K562 (cell line): ENCODE measurements around the gene HMGCL. TPM values are rescaled to one million over a fixed set of nuclear protein-coding genes. Genes with fewer than 3 reads are reported as not detected.

Source experiments
- ATAC-seq: fragments of 200-7000 bp; cut with Tn5 transposase; 3 replicates; pipeline ENCODE4 v1.9.1; 2020; ENCODE audit warnings: moderate library complexity
- BruUV-seq: library from RNA; stranded (reverse); fragments of 400-500 nt; replicated peaks from 2 replicates; lab custom pipeline; 2021; lab: Mats Ljungman, UMichigan
- CTCF ChIA-PET: fragments of 300-600 bp; formaldehyde crosslinking; extraction: SDS; loops from one replicate; lab custom pipeline; 2021; ENCODE audit warnings: low intra/inter-chr PET ratio; lab: Yijun Ruan, JAX
- POLR2A ChIA-PET: fragments of 300-600, 350-650 bp; sonication (Branson Sonifier 250); formaldehyde crosslinking; extraction: SDS; loops from one replicate; lab custom pipeline; 2021; ENCODE audit warnings: antibody characterized with exemption, inconsistent platforms; lab: Yijun Ruan, JAX
- DNase-seq, 4 experiments: peaks; one replicate each; pipeline versions ENCODE4 v3.0.0 to v3.0.0-alpha.2; 2011 to 2018; ENCODE audit warnings: low spot score in 3 of 4, mixed read lengths in 3 of 4; ENCODE audit errors: extremely low read depth in 1 of 4
- FAIRE-seq: peaks from 2 replicates; lab custom pipeline; 2011; peaks lifted over from hg19 to GRCh38; lab: Jason Lieb, UNC
- H2AFZ ChIP-seq: 2 replicates; pipeline ENCODE4 v1.6.0; 2011; ENCODE audit warnings: low read depth, low read length, control low read depth, inconsistent platforms
- H3K27ac ChIP-seq: fragments of 200-600 bp; 3 replicates; pipeline ENCODE4 v1.8.0; 2011; ENCODE audit warnings: low read depth, mild to moderate bottlenecking, control low read depth, inconsistent platforms, low read length, moderate library complexity, mixed read lengths; ENCODE audit errors: extremely low read depth
- H3K27me3 ChIP-seq, 2 experiments: fragments of 300-600 bp in 1 of 2; 2 replicates in 1 of 2; 3 replicates in 1 of 2; pipeline versions ENCODE4 v1.6.0 to v1.8.0; 2011; ENCODE audit warnings: inconsistent platforms in 2 of 2, low read length in 2 of 2, mild to moderate bottlenecking in 1 of 2, mixed read lengths in 1 of 2, moderate library complexity in 1 of 2; ENCODE audit not compliant: control insufficient read depth in 2 of 2, insufficient read depth in 2 of 2
- H3K36me3 ChIP-seq: fragments of 300-600 bp; 3 replicates; pipeline ENCODE4 v1.8.0; 2011; ENCODE audit warnings: mild to moderate bottlenecking, low read length, inconsistent platforms; ENCODE audit not compliant: control insufficient read depth, insufficient read depth
- H3K4me1 ChIP-seq, 2 experiments: fragments of 200-600 bp in 1 of 2; replicated peaks in 1 of 2; 2 replicates in 1 of 2; 3 replicates in 1 of 2; pipeline versions ENCODE4 v1.5.1 to v1.8.0; 2011; ENCODE audit warnings: inconsistent platforms in 2 of 2, low read length in 2 of 2, mild to moderate bottlenecking in 1 of 2, mixed read lengths in 1 of 2, moderate library complexity in 1 of 2; ENCODE audit not compliant: control insufficient read depth in 2 of 2, insufficient read depth in 2 of 2
- H3K4me2 ChIP-seq: 2 replicates; pipeline ENCODE4 v1.6.1; 2011; ENCODE audit warnings: low read length, control low read depth, inconsistent platforms, mixed read lengths; ENCODE audit not compliant: insufficient read depth
- H3K4me3 ChIP-seq: fragments of 200-600 bp; sonication (generic), shearing (Covaris generic); 2 replicates; pipeline ENCODE4 v1.5.1; 2016; ENCODE audit warnings: control low read depth, inconsistent platforms
- H3K79me2 ChIP-seq: fragments of 200-600 bp; 3 replicates; pipeline ENCODE4 v1.8.0; 2011; ENCODE audit warnings: low read length, inconsistent platforms; ENCODE audit not compliant: control insufficient read depth, insufficient read depth
- H3K9ac ChIP-seq, 2 experiments: 2 replicates each; pipeline versions ENCODE4 v1.6.0 to v1.6.1; 2011; ENCODE audit warnings: low read depth in 2 of 2, low read length in 2 of 2, control low read depth in 1 of 2, inconsistent platforms in 1 of 2, mild to moderate bottlenecking in 1 of 2, mixed read lengths in 1 of 2; ENCODE audit not compliant: insufficient read depth in 1 of 2
- H3K9me1 ChIP-seq: one replicate; pipeline ENCODE4 v1.6.0; 2011; ENCODE audit warnings: inconsistent platforms, mild to moderate bottlenecking, low read length, moderate library complexity; ENCODE audit not compliant: control insufficient read depth, insufficient read depth
- H3K9me3 ChIP-seq: replicated peaks from 2 replicates; pipeline ENCODE4 v1.5.1; 2011; ENCODE audit warnings: low read depth, low read length, inconsistent platforms; ENCODE audit not compliant: control insufficient read depth, insufficient read depth
- H4K20me1 ChIP-seq: replicated peaks from 2 replicates; pipeline ENCODE4 v1.6.1; 2011; ENCODE audit warnings: low read length, inconsistent platforms, mixed read lengths; ENCODE audit not compliant: control insufficient read depth, insufficient read depth
- CEBPB ChIP-seq: fragments of 450-650 bp; IDR thresholded peaks from 2 replicates; pipeline ENCODE4 v1.6.1; 2016; ENCODE audit warnings: missing genetic modification characterization, missing compliant biosample characterization
- ELF4 ChIP-seq: fragments of 450-650 bp; formaldehyde crosslinking; IDR thresholded peaks from 2 replicates; pipeline ENCODE4 v1.4.0; 2022; ENCODE audit warnings: missing genetic modification characterization
- GABPB1 ChIP-seq: sonication (generic); formaldehyde crosslinking; IDR thresholded peaks from 2 replicates; pipeline ENCODE4 v1.8.0; 2022; ENCODE audit warnings: mild to moderate bottlenecking, missing genetic modification reagents
- MTA1 ChIP-seq: fragments of 450-650 bp; IDR thresholded peaks from 2 replicates; pipeline ENCODE4 v1.6.1; 2017; ENCODE audit warnings: borderline replicate concordance
- POLR2G ChIP-seq: fragments of 200-400 bp; formaldehyde crosslinking; IDR thresholded peaks from 2 replicates; pipeline ENCODE4 v1.6.1; 2017; ENCODE audit warnings: low read depth, mild to moderate bottlenecking, antibody characterized with exemption, low read length, moderate library complexity
- RAD21 ChIP-seq, 2 experiments: fragments of 250-450 bp in 1 of 2; fragments of 450-650 bp in 1 of 2; sonication (Bioruptor Pico) in 1 of 2; formaldehyde crosslinking in 1 of 2; IDR thresholded peaks in 1 of 2; conservative IDR thresholded peaks in 1 of 2; 2 replicates each; pipeline versions ENCODE4 v1.4.0 to v1.8.0; 2020 to 2022; ENCODE audit warnings: mild to moderate bottlenecking in 2 of 2, moderate library complexity in 1 of 2
- RB1 ChIP-seq: fragments of 450-650 bp; IDR thresholded peaks from 2 replicates; pipeline ENCODE4 v1.6.1; 2017; ENCODE audit warnings: low read depth, mild to moderate bottlenecking
- SP2 ChIP-seq: IDR thresholded peaks from 2 replicates; pipeline ENCODE4 v1.6.1; 2011; ENCODE audit warnings: mild to moderate bottlenecking, low read depth, low read length, moderate library complexity; ENCODE audit not compliant: poor library complexity, severe bottlenecking; ENCODE audit errors: extremely low read depth
- TEAD1 ChIP-seq, 2 experiments: fragments of 450-650 bp in 1 of 2; sonication (generic) in 1 of 2; formaldehyde crosslinking; IDR thresholded peaks; 2 replicates each; pipeline versions ENCODE4 v1.4.0 to v1.8.0; 2020 to 2022; ENCODE audit warnings: mild to moderate bottlenecking in 2 of 2, missing genetic modification reagents in 1 of 2
- ZNF140 ChIP-seq: fragments of 250-450 bp; sonication (Bioruptor Pico); IDR thresholded peaks from 2 replicates; pipeline ENCODE4 v1.8.0; 2021; ENCODE audit warnings: moderate library complexity, mild to moderate bottlenecking, inconsistent platforms
- ZNF57 ChIP-seq: fragments of 450-650 bp; formaldehyde crosslinking; IDR thresholded peaks from 2 replicates; pipeline ENCODE4 v1.4.0; 2020; ENCODE audit warnings: mild to moderate bottlenecking, moderate library complexity
- WGBS: fragments of 100-300 bp; shearing (Covaris generic); methylation state at CpG from one replicate; pipeline ENCODE4 v1.1.6; 2016; ENCODE audit warnings: low coverage, mixed read lengths; ENCODE audit not compliant: insufficient coverage; ENCODE audit errors: missing lambda C conversion rate; 5-methylcytosine and 5-hydroxymethylcytosine counted together
- in situ Hi-C: fragments of 300-500 bp; cut with MboI; formaldehyde crosslinking; loops from 4 replicates; pipeline ENCODE4 v1.15.0; 2018; ENCODE audit warnings: inconsistent platforms, mixed read lengths
- intact Hi-C: fragments of 100-400 bp; cut with micrococcal nuclease; formaldehyde crosslinking; loops from 2 replicates; pipeline ENCODE4 v1.14.2; 2022
- polyA plus RNA-seq, 8 experiments: library from polyadenylated mRNA; depleted of rRNA in 4 of 8; stranded (reverse) in 5 of 8; unstranded in 3 of 8; fragments of >200 nt; fragmentation: Nextera tagmentation in 2 of 8; fragmentation: Illumina TruSeq in 1 of 8; extraction: Ambion mirVana in 2 of 8; extraction: Trizol in 1 of 8; gene quantifications; 2 replicates each; pipeline versions ENCODE4 v1.2.1 to v1.2.3, GENCODE V29; 2011 to 2014; ENCODE audit warnings: inconsistent platforms in 1 of 8, missing spikeins in 1 of 8
- total RNA-seq, 7 experiments: library from RNA; depleted of rRNA in 6 of 7; stranded (reverse); fragments of >200 nt in 6 of 7; fragmentation: Illumina TruSeq in 2 of 7; extraction: Trizol in 2 of 7; gene quantifications; 2 replicates each; pipeline versions ENCODE4 v1.2.1 to v1.2.3, GENCODE V29; 2011 to 2021; ENCODE audit warnings: low replicate concordance in 1 of 7
- TF ChIP-seq, protein P1 (sequence below): IDR thresholded peaks from 2 replicates; pipeline ENCODE4 v1.6.1; 2011; ENCODE audit warnings: borderline replicate concordance, low read depth, mild to moderate bottlenecking, moderate library complexity, low read length; ENCODE audit not compliant: insufficient read depth, poor library complexity, severe bottlenecking
- TF ChIP-seq, protein P2 (sequence below): sonication (generic); formaldehyde crosslinking; IDR thresholded peaks from 2 replicates; pipeline ENCODE4 v1.8.1; 2023; ENCODE audit warnings: mild to moderate bottlenecking, missing genetic modification reagents
- TF ChIP-seq, protein P3 (sequence below), 3 experiments: IDR thresholded peaks in 2 of 3; conservative IDR thresholded peaks in 1 of 3; 2 replicates each; pipeline ENCODE4 v1.5.1; 2011 to 2012; ENCODE audit warnings: low read length in 3 of 3, mild to moderate bottlenecking in 3 of 3, control low read depth in 2 of 3, improper control_type of control experiment in 1 of 3, inconsistent platforms in 1 of 3, low read depth in 1 of 3, mixed read lengths in 1 of 3, moderate library complexity in 1 of 3; ENCODE audit not compliant: insufficient read depth in 2 of 3

HMGCL gene
- total and polyA plus RNA-seq, 9 of the 15 experiments (the other 6 are each of a cell fraction or from before 2014, with no cell fraction given), result 18.0 to 82.2 (median 24.2) TPM

DNA sequence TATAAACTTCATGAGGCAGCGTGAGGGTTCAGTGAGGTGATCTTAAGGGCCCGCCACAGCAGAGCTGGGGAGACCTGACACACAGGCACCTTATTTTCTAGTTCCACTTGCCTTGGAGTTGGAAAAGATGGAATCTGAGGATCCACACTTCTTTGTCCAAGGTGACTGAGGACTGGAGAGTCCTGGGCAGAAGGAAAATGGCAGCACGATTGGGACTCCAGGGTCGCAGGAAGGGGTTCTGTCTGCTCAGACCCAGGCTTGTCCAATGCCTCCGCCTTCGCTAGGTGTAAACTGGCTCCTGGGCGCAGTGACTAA lies 26.0 kb downstream of the HMGCL start (continued):
- no peak for TF ChIP-seq MTA1

DNA sequence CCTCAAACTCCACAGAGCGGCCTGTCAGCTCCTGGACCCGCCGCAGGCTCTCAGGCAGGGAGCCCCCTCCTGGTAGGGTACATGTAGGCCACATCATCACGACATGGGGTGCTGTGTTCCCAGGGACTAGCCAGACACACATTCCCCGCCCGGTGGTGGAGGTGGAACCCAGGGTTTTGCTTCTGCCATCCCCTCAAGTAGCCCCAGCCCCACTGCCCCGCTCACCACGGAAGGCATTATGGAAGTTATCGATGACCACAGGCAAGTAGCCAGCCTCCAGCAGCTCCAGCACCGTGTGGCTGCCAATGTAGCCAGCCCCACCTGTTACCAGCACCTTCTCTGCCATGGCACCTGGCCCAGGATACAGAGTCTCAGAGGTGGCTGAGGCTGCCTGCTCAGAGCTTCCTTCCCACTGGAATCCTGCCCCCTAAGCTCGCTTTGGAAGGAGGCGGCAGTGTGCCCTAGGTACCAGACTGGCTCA lies 26.5 kb downstream of the HMGCL start:
- 78% methylated on average over 12 of the region's 12 CpGs for WGBS
- Histone ChIP-seq H4K20me1 (no peaks in the 10 kb centered on the region), H2AFZ (no peak overlapping the region), H3K27me3 (no peaks in the 10 kb centered on the region), H3K4me2 (peak overlapping the region; percentile 96; the same call in 1 of the 2 replicates), H3K36me3 (peaks cover 52% of the 10 kb centered on the region; the same call in 2 of the 3 replicates), H3K9me3 (no peaks in the 10 kb centered on the region), H3K79me2 (peaks cover 24% of the 10 kb centered on the region), H3K9me1 (peaks cover 5% of the 10 kb centered on the region), H3K27ac (peak overlapping the region; percentile 74), H3K4me1 (peaks cover 21 to 55% of the 10 kb centered on the region in 2 experiments), H3K4me3 (no peak overlapping the region), H3K9ac (peak overlapping the region; percentile 70 to 93)
- CTCF ChIA-PET, result no interaction called here
- no TSS peak for BruUV-seq
- intact Hi-C loops, result no loop called here
- FAIRE-seq (no peak), ATAC-seq (peak; percentile 33), DNase-seq (peak; percentile 43 to 70 (median 52))
- in situ Hi-C loops, result no loop called here
- POLR2A ChIA-PET, result interaction anchor here (0.6 to 6.8 kb wide), 9 partner anchors 8 to 91 kb away, joined by 3 to 71 read pairs (median 4); partner anchors contain the start of genes LYPLA2 and PITHD1
- TF ChIP-seq, protein P1, sequence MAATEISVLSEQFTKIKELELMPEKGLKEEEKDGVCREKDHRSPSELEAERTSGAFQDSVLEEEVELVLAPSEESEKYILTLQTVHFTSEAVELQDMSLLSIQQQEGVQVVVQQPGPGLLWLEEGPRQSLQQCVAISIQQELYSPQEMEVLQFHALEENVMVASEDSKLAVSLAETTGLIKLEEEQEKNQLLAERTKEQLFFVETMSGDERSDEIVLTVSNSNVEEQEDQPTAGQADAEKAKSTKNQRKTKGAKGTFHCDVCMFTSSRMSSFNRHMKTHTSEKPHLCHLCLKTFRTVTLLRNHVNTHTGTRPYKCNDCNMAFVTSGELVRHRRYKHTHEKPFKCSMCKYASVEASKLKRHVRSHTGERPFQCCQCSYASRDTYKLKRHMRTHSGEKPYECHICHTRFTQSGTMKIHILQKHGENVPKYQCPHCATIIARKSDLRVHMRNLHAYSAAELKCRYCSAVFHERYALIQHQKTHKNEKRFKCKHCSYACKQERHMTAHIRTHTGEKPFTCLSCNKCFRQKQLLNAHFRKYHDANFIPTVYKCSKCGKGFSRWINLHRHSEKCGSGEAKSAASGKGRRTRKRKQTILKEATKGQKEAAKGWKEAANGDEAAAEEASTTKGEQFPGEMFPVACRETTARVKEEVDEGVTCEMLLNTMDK, result peak; percentile 23
- TF ChIP-seq ZNF140 (CRISPR knock-in tag) (no peak), POLR2G (peak; percentile 14; the same call in 1 of the 2 replicates), CEBPB (tag) (no peak), SP2 (no peak), RAD21 (CRISPR knock-in tag; conservative IDR thresholded peaks at IDR 0.05 in 1 of 2, IDR thresholded peaks at IDR 0.05 in 1 of 2) (peak in 1 of 2 experiments; percentile 26; a peak in 1 of 4 replicates), GABPB1 (CRISPR knock-in tag) (0 out of 2 replicates have a peak, but pooled peaks have one; percentile 17), TEAD1 (CRISPR knock-in tag; IDR thresholded peaks at IDR 0.05) (0 out of 4 replicates have a peak, but pooled peaks of 1 of the 2 experiments have one; percentile 14), RB1 (0 out of 2 replicates have a peak, but pooled peaks have one; percentile 26), ZNF57 (CRISPR knock-in tag) (no peak), ELF4 (CRISPR knock-in tag) (no peak)
- TF ChIP-seq, protein P2, sequence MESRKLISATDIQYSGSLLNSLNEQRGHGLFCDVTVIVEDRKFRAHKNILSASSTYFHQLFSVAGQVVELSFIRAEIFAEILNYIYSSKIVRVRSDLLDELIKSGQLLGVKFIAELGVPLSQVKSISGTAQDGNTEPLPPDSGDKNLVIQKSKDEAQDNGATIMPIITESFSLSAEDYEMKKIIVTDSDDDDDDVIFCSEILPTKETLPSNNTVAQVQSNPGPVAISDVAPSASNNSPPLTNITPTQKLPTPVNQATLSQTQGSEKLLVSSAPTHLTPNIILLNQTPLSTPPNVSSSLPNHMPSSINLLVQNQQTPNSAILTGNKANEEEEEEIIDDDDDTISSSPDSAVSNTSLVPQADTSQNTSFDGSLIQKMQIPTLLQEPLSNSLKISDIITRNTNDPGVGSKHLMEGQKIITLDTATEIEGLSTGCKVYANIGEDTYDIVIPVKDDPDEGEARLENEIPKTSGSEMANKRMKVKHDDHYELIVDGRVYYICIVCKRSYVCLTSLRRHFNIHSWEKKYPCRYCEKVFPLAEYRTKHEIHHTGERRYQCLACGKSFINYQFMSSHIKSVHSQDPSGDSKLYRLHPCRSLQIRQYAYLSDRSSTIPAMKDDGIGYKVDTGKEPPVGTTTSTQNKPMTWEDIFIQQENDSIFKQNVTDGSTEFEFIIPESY, result peak; percentile 97
- TF ChIP-seq, protein P3, sequence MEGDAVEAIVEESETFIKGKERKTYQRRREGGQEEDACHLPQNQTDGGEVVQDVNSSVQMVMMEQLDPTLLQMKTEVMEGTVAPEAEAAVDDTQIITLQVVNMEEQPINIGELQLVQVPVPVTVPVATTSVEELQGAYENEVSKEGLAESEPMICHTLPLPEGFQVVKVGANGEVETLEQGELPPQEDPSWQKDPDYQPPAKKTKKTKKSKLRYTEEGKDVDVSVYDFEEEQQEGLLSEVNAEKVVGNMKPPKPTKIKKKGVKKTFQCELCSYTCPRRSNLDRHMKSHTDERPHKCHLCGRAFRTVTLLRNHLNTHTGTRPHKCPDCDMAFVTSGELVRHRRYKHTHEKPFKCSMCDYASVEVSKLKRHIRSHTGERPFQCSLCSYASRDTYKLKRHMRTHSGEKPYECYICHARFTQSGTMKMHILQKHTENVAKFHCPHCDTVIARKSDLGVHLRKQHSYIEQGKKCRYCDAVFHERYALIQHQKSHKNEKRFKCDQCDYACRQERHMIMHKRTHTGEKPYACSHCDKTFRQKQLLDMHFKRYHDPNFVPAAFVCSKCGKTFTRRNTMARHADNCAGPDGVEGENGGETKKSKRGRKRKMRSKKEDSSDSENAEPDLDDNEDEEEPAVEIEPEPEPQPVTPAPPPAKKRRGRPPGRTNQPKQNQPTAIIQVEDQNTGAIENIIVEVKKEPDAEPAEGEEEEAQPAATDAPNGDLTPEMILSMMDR (IDR thresholded peaks at IDR 0.05 in 2 of 3, conservative IDR thresholded peaks at IDR 0.05 in 1 of 3; ENCODE audit: insufficient read depth in 2 of 3, low read depth in 1 of 3, low read length in 3 of 3), result peak; percentile 60 to 71 (median 60)
